ENCODE results near the gene SLC4A3.
"Not testable (repeated sequence)": the region's sequence is repeated elsewhere in the genome, so short reads cannot be mapped to it uniquely, and the experiment has no call there.

SLC4A3 gene

GRCh38 chr2:219681694-219682300 is 54.4 kb downstream of the SLC4A3 start:
- DNase-seq, result no peak

DNA sequence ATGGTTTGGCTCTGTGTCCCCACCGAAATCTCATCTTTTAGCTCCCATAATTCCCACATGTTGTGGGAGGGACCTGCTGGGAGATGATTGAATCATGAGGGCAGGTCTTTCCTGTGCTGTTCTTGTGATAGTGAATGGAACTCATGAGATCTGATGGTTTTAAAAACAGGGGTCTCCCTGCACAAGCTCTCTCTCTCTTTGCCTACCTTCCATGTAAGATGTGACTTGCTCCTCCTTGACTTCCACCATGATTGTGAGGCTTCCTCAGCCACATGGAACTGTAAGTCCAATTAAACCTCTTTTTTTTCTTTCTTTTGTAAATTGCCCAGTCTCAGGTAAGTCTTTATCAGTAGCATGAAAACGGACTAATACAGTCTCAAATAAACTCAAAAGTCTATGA is 56.0 kb downstream of the SLC4A3 start:
- not testable (repeated sequence) for DNase-seq

- DNase-seq, result peak; percentile 20 to 58
Measured at GRCh38 chr2:219684721-219685689, 57.6 kb downstream of the SLC4A3 start.

GRCh38 chr2:219687272-219687671 is 59.8 kb downstream of the SLC4A3 start:
- no peak for DNase-seq

GRCh38 chr2:219687882-219688559 is 60.6 kb downstream of the SLC4A3 start:
- no peak for DNase-seq

DNA sequence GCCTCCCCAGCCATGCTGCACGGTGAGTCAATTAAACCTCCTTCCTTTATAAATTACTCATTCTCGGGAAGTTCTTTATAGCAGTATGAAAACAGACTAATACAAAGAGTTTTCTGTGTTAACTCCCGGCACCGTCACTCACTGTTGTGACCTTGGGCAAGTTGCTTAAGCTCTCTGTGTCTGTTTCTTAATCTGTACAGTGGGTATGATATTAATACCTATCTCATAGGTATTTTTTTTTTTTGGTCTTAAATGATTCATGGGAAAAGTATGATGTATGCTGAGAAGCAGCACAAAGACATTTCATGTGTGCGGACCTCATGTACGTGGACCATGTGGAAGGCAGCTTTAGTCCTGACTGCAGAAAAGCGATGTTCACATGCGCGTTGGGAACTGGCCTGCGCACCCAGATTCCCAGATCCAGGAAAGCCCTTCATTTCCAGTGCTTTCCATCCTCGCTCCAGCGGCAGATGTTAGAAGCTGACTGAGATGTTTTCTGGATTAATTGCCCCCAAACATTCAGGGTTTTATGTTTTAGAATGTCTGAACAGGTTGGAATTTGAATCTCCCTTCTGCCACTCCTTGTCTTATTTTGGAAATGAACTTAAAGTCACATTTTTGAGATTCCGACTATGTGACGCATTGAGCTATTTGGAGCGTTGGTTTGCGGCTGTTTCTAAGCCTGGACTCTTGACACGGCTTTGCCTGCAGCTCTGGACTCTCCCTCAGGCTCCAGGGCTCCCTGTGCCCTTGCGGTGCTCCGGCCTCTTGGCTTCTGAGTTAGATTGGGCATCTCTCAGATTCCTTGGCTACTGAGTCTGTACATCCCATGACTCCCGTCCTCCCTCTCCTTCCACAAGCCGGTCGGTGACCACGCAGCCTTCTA is 61.4 kb downstream of the SLC4A3 start:
- no peak for DNase-seq

DNA sequence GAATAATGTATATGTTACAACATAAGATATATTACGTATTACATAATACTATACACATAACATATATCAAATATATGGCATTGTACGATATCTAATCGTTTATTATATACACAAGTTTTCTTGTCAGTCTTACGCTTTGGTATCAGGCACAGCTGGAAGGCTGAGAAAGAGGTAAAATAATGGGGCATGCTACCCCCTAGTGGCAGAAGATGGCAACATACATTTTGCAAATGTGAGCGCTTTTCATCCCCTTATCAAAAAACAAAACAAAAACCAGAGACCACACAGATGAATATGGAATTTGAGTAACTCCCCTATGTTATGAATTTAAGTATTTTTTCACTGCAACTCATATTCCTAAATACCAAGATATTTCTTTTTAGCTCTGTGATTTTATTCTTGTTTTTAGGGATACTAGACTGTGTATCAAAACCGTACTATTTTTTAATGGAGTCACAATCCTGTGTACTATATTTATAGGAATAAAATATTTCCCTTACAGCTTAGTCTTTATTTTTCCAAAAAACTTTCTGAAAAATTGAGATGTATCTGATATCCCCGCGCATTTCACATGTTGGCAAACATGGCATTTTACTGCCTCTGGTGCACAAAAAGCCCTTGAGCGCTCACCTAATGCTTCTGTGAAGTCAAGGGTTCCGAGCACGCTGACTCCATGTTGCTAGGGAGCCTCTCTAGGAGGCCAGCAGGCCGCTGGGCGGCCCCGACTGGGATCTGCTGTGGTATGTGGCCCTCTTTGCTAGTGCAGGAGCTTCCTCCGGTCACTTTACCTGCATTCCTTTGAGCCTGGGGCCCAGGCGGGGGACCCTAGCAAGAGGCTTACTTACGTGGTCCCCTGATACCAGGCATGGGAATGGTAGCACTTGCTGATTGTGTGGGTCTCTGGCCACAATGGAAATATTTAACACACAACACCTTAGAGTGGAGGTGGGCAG is 62.5 kb downstream of the SLC4A3 start:
- DNase-seq, result no peak

DNA sequence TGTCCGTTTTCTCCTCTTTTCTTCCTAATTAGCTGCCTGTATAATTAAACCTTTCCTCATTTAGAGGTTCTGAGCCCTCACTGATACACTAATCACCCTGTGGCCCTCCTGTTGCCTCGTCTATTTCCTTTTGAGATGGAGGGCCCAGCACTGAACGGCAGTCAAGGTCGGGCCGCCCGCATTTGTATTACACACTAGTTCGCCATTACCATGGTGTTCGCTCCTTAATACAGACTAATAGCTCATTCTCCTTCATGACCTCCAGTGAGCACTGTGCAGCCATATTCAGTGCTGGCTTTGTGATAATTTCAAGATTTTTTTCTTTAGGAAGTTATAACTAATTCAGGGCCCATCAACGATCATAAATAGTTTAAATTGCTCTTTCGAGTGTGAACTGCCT is 64.1 kb downstream of the SLC4A3 start:
- DNase-seq, result no peak
